Gastrocnemius medialis (tissue), 4 donors: ENCODE results near the gene NVL.

ENCODE experiments used
- CTCF ChIP-seq, 5 experiments: fragments of 450-650 bp in 3 of 5; fragments of 200-600 bp in 2 of 5; sonication (generic) in 2 of 5; IDR thresholded peaks in 4 of 5; conservative IDR thresholded peaks in 1 of 5; 1 replicate in 4 of 5; 2 replicates in 1 of 5; pipeline ENCODE4 v1.5.1; 2016 to 2019; ENCODE audit warnings: antibody characterized with exemption in 5 of 5, mild to moderate bottlenecking in 3 of 5, moderate library complexity in 3 of 5
- POLR2A ChIP-seq, 2 donors: fragments of 450-650 bp; IDR thresholded peaks; one replicate each; pipeline ENCODE4 v1.6.1; 2017; ENCODE audit warnings: antibody characterized with exemption in 2 of 2, mild to moderate bottlenecking in 2 of 2, moderate library complexity in 2 of 2

DNA sequence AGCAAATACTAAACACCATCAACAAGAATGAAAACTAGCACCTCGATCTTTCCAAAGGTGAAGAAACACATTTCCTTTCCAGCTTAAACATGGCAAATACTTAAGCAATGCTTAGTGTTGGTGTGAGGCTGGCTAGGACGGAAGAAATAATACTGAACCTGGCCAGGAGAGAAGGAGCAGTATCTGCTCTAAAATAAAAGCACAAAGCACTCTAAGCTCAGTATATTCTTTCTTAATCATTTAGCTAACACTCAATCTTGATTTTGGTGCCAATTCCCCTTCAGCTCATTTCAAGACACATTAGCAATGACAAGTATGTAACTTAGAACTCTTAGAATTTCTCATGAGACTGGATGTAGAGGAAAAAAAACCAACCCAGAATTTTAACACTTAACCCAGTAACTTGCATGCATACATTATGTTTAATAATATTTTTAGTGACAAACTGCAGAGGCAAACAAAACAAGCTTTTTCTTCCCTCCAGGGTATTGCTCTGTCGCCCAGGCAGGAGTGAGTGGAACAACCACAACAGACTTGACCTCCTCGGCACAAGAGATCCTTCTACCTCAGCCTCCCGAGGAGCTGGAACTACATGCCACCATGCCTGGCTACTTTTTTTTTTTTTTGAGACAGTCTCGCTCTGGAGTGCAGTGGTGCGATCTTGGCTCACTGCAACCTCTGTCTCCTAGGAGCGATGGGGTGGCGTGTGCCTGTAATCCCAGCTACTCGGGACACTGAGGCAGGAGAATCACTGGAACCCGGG is 92.7 kb downstream of the NVL start:
- TF ChIP-seq CTCF (IDR thresholded peaks at IDR 0.05 in 4 of 5, conservative IDR thresholded peaks at IDR 0.05 in 1 of 5), result no peak
- no peak for TF ChIP-seq POLR2A (IDR thresholded peaks at IDR 0.05)
